Activated CD8-positive, alpha-beta memory T cell treated with anti-CD3 and anti-CD28 coated beads, Interleukin-2, amount 50 U/mL, for 1 hour (primary cell): ENCODE results near the gene ZNF2.
"Not testable (repeated sequence)": the region's sequence is repeated elsewhere in the genome, so short reads cannot be mapped to it uniquely, and the experiment has no call there.

Experiments used
- DNase-seq: peaks from one replicate; pipeline ENCODE4 v3.0.0-alpha.2; 2020; ENCODE audit errors: extremely low read depth

Gene ZNF2

DNA sequence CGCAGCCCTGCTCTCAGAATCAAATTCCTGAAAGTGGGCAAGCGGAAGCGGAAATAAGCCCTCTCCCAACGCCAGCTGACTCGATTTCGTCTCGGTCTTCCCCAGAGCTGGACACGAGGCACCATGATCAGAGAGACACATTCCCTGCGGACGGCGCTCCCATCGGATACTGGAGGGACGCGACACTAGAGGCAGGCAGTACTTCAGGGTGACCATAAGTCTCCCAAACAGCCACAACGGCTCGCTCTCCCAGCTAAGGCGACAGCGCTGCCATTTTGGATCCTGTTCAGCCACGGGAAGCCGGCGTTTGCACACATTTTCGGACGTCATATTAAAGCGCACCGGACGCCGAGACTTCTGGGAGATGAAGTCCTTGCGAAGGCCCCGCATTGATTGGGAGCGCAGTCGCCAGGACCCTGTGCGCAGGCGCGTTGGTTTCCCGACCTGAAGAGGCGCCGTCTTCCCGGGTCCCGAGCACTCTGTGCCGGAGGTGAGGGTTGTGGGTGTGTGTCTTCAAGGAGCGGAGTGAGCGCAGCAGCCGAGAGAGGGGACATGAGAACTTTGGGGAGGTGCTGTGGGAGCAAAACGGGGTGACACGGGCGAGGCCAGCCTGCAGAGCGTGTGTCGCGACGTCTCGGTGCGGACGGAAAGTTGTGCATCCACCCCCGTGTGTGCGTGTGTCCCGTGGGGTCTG is at the start of gene ZNF2:
TSS of gene ZNF2 (plus strand) at position 439 of the 694 bp plus-strand sequence. CDS start 10,418 bp downstream, outside the sequence.
- peak; percentile 96 for DNase-seq

DNA sequence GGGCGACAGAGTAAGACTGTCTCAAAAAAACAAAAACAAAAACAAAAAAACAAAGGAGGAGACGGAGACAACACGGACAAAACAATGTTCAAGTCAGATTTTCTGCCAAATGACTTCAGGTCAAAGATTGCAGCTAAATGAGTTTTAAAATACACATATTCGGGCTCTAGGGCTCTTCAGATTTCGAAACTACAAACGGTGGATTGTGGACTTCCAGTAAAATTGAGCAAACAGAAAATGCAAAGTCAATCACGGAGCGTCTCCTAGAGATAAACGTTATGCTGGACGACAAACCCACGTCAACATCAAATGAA is 44.6 kb upstream of the ZNF2 start:
- no peak for DNase-seq

DNA sequence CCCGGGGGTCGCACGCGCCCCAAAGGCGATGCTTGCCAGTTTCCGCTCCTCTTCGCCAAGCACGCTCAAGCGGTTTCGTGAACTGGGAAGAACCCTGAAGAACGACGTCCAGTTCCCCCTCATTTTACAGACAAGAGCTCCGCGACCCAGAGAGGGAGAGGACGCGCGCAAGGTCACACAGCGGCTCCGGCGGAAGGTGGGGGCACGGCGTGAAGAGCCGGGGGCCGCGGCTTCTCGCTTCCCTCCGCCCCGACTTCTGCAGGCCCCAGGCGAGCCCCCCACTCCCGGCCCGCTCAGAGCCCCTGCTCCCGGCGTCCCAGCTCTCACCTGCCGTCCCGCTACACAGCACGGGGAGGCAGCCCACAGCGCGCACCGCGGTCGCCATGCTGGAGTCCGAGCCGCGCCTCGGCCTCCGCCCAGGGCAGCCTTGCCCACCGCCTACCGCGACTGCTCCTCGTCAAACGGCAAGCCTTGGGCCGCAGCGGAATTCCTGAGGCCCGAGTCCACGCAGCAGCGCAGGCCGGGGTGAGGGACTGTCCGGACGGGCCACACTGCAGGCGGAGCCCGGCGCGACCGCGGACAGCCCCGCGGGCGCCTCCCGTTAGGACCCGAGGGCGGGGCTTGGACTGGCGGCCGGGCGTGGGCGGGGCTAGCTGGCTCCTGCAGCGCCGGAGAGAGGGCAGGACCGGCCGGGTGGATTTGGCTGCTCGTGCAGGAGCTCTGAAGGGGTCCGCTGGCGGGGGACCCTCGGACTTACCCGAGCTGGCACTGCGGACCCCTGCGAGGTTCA is 44.0 kb upstream of the ZNF2 start, which contains the start of gene MRPS5:
TSS of gene MRPS5 (minus strand) at position 402 of the 790 bp plus-strand sequence. CDS start at position 385, 17 bp downstream.
- peak; percentile 45 for DNase-seq

DNA sequence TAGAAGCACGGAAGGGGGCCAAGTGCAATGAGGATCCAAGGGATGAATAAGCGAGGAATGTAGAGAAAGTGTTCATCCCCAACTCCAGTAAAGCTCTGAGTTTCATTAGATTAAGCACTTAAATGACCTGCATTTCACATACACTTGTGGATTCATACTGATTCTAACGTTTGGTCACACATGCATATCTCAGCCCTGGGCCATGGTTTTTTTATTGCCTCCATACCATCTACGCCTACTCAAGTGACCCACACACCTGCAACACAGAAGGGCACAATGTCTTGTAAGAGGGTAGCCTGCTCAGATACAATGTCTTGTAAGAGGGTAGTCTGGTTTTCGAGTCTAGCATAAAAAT is 43.4 kb upstream of the ZNF2 start:
- no peak for DNase-seq

DNA sequence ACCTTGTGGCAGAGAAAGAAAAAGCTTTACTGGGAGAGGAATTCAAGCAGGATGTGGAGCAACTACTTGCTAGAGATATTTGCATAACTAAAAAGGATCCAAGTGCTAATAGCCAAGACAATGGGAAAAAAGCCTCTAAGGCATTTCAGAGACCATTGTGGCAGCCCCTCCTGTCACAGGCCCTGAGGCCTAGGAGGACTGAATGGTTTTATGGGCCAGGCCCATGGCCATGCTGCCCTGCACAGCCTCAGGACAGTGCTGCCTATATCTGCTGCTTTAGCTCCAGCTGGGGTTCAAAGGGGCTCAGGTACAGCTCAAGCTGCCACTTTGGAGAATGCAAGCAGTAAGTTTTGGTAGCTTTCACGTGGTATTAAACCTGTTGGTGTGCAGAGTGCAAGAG is 26.9 kb upstream of the ZNF2 start:
- DNase-seq = no peak

DNA sequence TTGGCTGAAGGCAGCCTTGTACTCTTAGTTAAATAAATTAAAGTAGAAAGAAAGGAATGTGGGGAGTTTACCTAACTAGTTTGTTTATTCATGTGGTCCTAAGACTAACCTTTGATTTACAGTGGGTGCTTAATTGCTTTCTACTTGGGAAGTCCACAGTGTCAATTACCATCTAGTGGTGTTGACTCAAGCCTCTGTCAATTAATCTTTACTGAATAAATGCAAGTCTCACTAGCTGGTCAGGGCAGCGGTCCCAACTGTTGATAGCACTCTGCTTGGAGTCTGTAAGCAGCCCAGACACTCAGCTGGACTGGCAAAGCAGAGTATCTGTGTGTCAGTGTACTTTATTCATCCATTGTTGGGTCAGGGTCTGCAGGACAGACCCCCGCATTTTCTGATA is 21.8 kb upstream of the ZNF2 start:
- DNase-seq = no peak

DNA sequence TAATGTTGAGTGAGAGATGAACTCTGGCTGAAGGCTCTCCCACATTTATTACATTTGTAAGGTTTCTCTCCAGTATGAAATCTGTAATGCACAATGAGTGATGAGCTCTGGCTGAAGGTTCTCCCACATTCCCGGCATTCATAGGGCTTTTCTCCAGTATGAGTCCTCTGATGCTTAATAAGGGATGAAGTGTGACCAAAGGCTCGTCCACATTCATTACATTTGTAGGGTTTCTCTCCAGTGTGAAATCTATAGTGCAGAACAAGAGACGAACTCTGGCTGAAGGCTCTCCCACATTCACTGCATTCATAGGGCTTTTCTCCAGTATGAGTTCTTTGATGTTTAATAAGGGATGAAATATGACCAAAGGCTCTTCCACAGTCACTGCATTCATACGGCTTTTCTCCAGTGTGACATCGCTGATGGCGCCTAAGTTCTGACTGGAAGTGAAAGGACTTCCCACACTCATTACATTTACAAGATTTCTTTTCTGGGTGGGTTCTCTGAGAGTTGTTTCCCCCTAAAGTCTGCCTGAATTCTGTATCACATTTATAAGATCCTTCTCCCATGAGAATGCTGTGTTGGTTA is 16.1 kb upstream of the ZNF2 start:
- DNase-seq = no peak

DNA sequence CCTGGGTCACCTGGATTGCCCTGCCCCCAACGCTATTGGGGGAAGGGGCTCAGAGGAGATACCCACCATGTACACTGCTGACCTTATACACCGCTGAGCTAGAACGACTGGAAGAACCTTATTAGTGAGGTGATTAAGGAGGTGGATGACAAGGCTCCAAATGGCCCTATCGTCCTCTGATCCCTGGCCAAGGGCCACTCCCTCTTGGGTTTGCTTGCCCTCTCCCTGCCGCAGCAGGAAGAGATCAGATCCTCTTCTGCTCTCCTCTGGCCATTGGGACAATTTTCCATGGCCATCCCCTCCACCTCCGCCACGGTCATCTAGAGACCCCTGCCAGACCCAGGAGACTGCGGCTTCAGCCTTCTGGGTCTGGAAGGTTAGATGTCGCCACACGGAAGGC is 7.2 kb upstream of the ZNF2 start:
- DNase-seq = no peak

DNA sequence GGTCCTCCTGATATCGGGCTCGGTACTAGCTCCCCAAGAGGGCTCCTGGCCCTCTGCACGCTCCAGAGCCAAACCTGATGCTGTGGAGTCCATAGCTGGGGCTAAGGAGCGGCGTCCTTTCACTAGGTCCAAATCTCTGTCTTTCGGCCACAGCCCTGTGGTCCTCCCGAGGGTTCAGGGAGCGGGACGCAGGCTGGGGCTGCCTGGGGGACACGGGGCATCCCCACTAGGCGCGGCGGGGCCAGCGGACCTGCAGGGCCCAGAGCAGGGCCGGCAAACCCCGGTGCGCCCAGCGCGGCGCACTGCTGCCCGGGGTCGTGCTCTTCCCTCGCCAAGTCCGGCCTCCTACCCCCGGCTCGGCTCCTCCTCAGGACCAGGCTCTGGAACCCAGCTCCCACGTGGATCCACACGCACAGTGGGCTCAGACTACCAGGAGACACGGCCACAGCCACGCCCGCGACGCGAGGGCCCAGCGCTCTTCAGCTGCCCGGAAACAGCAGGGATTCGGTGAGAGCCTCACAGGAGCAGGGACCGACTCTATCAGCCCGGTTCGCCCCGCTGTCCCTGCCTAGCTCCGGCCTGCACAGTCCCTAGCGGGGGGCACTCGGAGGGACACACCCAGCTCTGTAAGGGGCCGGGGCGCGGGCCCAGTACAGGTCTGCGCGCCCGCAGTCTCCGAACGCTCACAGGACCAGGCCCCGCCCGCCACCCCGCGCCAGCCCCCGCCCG is 6.6 kb upstream of the ZNF2 start:
- no peak for DNase-seq

DNA sequence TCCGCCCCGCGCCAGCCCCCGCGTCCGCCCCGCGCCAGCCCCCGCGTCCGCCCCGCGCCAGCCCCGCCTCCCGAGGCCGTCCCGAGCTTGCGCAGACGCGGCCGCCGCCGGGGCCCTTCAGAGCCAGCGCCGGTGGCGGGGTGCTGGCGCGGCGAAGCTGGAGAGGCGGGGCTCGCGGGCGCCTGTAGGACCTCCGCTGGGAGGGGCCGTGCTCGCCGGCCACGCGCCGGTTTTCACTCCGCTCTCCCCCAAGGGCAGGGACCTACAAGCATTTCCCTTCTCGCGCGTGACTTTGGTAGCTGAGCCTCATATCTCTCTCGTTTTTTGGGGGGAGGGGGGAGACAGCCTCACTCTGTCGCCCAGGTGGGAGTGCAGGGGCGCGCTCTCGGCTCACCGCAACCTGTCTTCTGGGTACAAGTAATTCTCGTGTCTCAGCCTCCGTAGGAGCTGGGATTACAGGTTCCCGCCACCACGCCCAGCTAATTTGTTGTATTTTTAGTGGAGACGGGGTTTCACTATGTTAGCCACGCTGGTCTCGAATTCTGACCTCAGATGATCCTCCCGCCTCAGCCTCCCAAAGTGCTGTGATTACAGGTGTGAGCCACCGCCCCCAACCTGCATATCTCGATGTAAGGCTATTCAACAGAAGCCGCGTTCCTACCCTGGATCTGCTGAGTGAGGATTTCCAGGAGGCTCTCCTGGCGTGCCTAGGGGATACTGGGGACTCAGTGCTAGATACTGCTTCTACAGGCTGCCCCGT is 5.7 kb upstream of the ZNF2 start, which contains the start of gene ZNF514:
TSS of gene ZNF514 (minus strand) at position 159 of the 760 bp plus-strand sequence. CDS start 6,595 bp downstream, outside the sequence.
- no peak for DNase-seq

DNA sequence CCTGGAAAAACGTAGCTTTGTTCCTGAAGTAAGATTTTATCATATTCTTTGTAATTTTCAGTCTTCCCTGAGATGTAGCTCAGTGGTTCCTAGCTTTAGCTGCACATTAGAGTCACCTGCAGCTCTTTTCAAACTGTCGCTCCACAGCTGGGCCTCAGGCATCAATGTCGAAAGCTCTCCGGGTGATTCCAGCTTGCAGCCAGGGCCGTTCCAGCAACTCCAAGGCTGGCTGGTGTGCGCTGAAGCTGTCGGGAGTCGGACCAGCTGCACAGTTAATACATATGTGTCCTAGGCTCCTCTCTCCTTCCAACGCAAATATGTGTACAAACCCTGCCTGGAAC is 609 bp upstream of the ZNF2 start:
- DNase-seq = no peak

DNA sequence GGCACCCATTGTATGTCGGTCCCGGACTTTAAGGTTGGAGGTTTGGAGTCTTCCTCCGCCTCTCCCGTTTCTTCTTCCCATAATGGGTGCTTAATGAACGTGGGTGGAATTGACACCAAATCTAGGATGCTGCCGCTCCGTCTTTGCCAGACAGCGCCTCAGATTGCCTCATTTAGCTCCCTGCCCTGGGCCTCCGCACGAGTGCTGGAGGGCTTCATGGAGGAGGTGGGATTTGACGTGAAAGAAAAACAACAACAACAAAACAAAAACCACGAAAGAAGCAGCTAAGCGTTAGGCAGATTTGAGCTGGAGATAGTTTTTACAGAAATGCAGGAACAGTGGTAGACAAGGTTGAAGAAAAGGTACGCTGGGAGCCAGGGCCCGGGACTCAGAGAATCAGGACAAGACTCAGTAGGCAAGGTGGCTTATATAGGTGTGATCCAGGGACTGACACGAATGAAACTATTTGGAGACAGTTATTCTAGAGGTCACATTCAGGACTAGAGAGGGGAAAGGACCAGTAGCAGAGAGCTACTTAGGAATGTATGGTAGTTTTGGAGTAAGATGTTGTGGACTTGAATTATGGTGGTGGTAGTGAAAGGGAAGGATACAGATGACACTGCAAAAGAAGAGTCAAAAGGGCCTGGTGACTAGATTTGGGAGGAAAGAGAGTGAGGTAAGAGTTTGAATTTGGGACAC is 605 bp downstream of the ZNF2 start:
- no peak for DNase-seq

DNA sequence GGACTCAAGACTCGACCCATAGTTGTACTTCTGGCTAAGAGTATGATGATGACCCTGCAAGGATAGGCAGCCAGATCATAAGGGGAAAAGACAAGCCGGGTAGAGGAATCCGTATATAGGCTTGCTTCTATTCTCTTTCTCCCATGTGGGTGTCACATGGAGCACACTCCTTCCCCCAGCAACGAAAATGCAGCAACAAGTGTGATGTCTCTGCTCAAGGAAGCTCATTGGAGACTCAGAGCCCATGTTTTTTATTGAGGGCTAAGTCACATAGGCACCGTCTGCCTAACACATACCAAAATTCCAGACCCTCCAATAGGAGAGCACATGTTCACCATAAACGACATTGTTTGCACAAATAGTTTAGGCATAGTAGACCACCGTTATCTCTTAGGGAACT is 6.3 kb downstream of the ZNF2 start:
- DNase-seq = no peak

DNA sequence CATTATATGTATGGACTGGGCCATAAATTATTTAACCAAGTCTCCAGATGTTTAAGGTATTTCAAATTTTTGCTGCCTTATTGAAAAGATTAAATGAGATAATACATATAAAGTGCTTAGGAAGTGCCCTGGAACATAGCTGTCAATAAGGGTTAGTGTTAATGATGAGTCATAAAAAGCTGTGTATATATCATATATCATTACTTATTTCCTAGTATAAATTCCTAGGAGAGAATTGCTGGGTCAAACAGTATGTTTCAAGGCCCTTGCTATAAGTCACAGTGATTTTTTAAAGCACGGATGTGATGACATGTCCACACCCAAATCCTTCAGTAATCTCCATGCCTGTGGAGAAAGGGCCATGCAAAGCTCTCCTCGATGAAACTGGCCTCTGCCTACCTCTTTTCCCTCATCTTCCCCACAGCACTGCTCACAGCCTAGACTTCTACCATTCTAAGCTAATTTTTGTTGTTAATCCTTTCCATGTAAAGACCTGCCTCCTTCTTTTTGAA is 8.5 kb downstream of the ZNF2 start:
- no peak for DNase-seq

DNA sequence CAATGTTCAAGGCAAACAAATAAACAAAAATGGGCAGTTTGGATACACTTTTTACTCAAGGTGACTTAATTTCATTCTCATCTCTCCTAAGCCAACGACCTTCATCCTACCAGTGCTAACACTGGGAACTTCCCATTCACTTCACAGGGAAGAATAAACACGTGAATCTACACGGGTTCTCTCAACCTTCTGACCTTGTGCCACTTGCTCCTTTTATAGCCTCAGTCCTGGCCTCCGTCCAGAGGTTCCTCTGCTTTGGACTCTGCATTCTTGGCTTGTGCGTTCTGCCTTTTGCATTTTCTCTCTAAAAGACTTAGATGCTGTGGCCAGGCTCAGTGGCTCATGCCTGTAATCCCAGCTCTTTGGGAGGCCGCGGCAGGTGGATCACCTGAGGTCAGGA is 13.8 kb downstream of the ZNF2 start:
- DNase-seq = no peak

DNA sequence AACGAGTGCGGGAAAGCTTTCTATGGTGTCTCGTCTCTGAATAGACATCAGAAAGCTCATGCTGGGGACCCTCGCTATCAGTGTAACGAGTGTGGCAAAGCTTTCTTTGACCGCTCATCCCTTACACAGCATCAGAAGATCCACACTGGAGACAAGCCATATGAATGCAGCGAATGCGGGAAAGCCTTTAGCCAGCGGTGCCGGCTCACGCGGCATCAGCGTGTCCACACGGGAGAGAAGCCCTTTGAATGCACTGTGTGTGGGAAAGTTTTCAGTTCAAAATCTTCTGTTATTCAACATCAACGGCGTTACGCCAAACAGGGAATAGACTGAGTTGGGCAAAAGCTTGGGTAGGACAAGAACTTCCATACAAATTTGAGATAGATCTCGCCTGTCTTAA is 16.2 kb downstream of the ZNF2 start:
- no peak for DNase-seq

DNA sequence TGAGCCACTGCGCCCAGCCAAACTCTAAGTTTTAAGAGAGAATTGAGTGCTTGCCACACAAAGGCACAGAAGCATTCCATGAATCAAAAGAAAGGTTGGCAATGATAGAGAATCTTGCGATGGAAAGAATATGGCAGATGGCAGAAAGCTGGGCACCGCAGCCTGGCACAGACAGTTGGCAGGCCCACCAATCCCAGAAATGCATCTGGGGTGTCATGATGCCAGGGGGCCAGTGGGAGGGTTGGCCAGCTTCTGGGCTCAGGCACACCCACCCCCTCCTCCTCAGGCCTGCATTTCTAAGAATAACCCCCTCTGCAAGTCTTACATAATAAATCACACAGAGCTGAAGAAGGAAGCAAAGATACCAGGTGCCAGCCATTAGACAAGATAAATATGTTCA is 19.6 kb downstream of the ZNF2 start:
- DNase-seq = no peak

DNA sequence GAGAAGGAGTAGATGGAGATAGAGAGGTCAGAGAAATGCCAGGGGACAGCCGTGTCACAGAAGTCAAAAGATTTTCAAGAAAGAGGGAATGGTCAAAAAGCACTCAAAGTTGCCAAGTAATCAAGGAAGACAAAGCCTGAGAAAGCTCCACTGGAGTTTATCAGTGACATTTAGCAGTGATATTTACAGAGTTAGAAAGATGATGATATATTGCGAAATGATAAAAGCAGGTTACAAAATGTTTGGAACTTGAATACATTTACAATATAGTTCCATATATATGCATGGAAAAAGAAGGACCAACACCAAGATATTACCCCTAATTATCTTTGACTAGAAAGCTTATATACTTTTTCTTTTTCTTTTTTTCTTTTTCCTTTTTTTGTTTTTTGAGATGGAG is 20.4 kb downstream of the ZNF2 start:
- no peak for DNase-seq

DNA sequence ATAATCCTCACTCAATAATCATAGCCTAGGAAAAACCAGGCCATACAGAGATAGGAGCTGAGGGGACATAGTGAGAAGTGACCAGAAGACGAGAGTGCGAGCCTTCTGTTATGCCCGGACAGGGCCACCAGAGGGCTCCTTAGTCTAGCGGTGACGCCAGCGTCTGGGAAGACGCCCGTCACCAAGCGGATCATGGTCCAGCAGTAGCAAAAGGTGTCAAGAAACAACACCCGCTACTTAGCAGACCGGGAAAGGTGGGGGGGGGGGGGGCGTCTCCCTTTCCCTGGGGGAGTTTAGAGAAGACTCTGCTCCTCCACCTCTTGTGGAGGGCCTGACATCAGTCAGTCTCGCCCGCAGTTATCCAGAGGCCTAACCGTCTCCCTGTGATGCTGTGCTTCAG is 27.3 kb downstream of the ZNF2 start:
- DNase-seq = not testable (repeated sequence)

DNA sequence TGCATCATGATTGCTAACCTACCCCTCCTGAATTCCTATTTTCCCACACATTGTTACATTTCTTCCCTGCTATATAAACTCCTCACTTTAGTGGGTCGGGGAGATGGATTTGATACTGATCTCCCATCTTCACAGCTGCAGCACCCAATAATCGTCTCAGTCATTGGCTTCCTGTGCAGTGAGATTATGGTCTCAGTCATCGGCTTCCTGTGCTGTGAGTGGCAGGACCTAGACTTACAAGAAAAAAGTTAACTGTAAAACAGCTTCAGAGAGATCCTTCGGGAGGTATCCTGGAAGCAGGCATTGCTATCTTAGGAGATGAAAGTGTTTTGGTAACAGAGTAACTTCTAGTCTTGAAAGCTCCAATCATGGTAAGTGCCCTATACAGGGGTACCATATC is 38.3 kb downstream of the ZNF2 start:
- DNase-seq = no peak

DNA sequence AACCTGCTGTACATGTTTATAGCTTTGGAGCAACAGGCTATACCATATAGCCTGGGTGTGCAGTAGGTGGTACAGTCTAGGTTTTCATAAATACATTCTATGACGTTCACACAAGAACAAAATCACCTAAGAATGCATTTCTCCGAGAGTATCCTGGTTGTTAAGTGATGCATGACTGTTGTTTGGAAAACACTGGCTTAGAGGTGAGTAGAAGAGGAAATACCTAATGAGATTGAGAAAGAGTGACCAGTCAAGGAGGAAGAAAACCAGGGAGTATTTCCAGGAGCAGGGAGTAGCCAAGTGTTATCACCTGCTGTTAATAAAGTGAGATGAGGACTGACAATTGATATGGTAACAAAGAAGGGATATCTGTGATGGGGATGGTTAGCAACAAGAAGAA is 38.8 kb downstream of the ZNF2 start:
- DNase-seq = no peak
